B cell (primary cell): ENCODE data around the gene MAP4K1. TPM values are rescaled to one million over a fixed set of nuclear protein-coding genes. Genes with fewer than 3 reads are reported as not detected.

ENCODE experiments used
- ATAC-seq: fragments of 200-7000 bp; cut with Tn5 transposase; one replicate; pipeline ENCODE4 v1.10.0; 2021; ENCODE audit warnings: low read depth, mild to moderate bottlenecking, moderate number of reproducible peaks, moderate library complexity
- CTCF ChIA-PET: fragments of 350-600 bp; sonication (Branson Sonifier 250); formaldehyde crosslinking; loops from one replicate; lab custom pipeline; 2021; ENCODE audit warnings: antibody characterized with exemption, inconsistent platforms; lab: Charles Lee
- POLR2A ChIA-PET: fragments of 350-600 bp; sonication (Branson Sonifier 250); formaldehyde crosslinking; loops from one replicate; lab custom pipeline; 2021; ENCODE audit warnings: antibody characterized with exemption; lab: Charles Lee
- DNase-seq: peaks from one replicate; pipeline ENCODE4 v3.0.0; 2013
- H2AFZ ChIP-seq: 2 replicates; pipeline ENCODE4 v1.6.1; 2012; ENCODE audit warnings: mild to moderate bottlenecking, low read depth, low read length; ENCODE audit not compliant: insufficient read depth, poor library complexity, severe bottlenecking
- H3K27ac ChIP-seq, 2 donors: 1 replicate in 1 of 2; 2 replicates in 1 of 2; pipeline ENCODE4 v1.5.1; 2012 to 2013; ENCODE audit warnings: low read length in 2 of 2, mild to moderate bottlenecking in 2 of 2, moderate library complexity in 1 of 2
- H3K27me3 ChIP-seq, 4 experiments: fragments of 200-600 bp in 1 of 4; sonication (generic) in 1 of 4; replicated peaks in 1 of 4; 1 replicate in 2 of 4; 2 replicates in 2 of 4; pipeline versions ENCODE4 v1.6.1 to v1.7.0; 2013 to 2016; ENCODE audit warnings: low read length in 3 of 4, mild to moderate bottlenecking in 2 of 4, mixed read lengths in 1 of 4, moderate library complexity in 1 of 4; ENCODE audit not compliant: insufficient read depth in 4 of 4, control insufficient read depth in 3 of 4; ENCODE audit errors: control extremely low read depth in 1 of 4
- H3K36me3 ChIP-seq, 2 experiments: replicated peaks in 1 of 2; 1 replicate in 1 of 2; 2 replicates in 1 of 2; pipeline versions ENCODE4 v1.6.1 to v1.7.1; 2013; ENCODE audit warnings: low read length in 1 of 2; ENCODE audit not compliant: insufficient read depth in 2 of 2, control insufficient read depth in 1 of 2; ENCODE audit errors: control extremely low read depth in 1 of 2, extremely low read depth in 1 of 2
- H3K4me1 ChIP-seq, 2 donors: fragments of 200-600 bp in 1 of 2; sonication (generic) in 1 of 2; 1 replicate in 1 of 2; 2 replicates in 1 of 2; pipeline versions ENCODE4 v1.5.1 to v1.6.1; 2013 to 2017; ENCODE audit warnings: low read length in 2 of 2; ENCODE audit not compliant: control insufficient read depth in 2 of 2, insufficient read depth in 2 of 2
- H3K4me2 ChIP-seq: replicated peaks from 2 replicates; pipeline ENCODE3; 2012; ENCODE audit warnings: mild to moderate bottlenecking, low read depth, low read length; ENCODE audit not compliant: poor library complexity, severe bottlenecking
- H3K4me3 ChIP-seq, 5 experiments: fragments of 200-600 bp in 1 of 5; sonication (generic) in 1 of 5; 1 replicate in 3 of 5; 2 replicates in 2 of 5; pipeline versions ENCODE4 v1.5.1 to v1.7.0; 2011 to 2016; ENCODE audit warnings: low read length in 4 of 5, mild to moderate bottlenecking in 4 of 5, low read depth in 2 of 5, control low read depth in 1 of 5, moderate library complexity in 1 of 5; ENCODE audit not compliant: insufficient read depth in 1 of 5; ENCODE audit errors: control extremely low read depth in 1 of 5, extremely low read depth in 1 of 5
- H3K79me2 ChIP-seq: fragments of 200-600 bp; sonication (generic); one replicate; pipeline ENCODE4 v1.6.0; 2016; ENCODE audit warnings: low read length; ENCODE audit not compliant: control insufficient read depth, insufficient read depth
- H3K9ac ChIP-seq: fragments of 200-600 bp; sonication (generic); 2 replicates; pipeline ENCODE4 v1.6.1; 2017; ENCODE audit warnings: mild to moderate bottlenecking, low read length, moderate library complexity
- H3K9me3 ChIP-seq, 3 donors: one replicate each; pipeline versions ENCODE4 v1.6.1 to v1.7.1; 2013; ENCODE audit warnings: low read length in 2 of 3; ENCODE audit not compliant: control insufficient read depth in 2 of 3, insufficient read depth in 1 of 3; ENCODE audit errors: control extremely low read depth in 1 of 3
- H4K20me1 ChIP-seq: 2 replicates; pipeline ENCODE4 v1.6.0; 2012; ENCODE audit warnings: mild to moderate bottlenecking, low read length; ENCODE audit not compliant: insufficient read depth, control insufficient read depth, poor library complexity, severe bottlenecking
- H3K27ac Mint-ChIP-seq: one replicate; pipeline ENCODE4 v1.8.0; 2021; ENCODE audit warnings: mixed read lengths
- H3K27me3 Mint-ChIP-seq: one replicate; pipeline ENCODE4 v1.8.0; 2021; ENCODE audit warnings: mixed read lengths
- H3K4me1 Mint-ChIP-seq: one replicate; pipeline ENCODE4 v1.8.0; 2021; ENCODE audit warnings: mixed read lengths
- H3K4me3 Mint-ChIP-seq: one replicate; pipeline ENCODE4 v1.8.0; 2021; ENCODE audit warnings: mixed read lengths
- H3K9me3 Mint-ChIP-seq: one replicate; pipeline ENCODE4 v1.8.0; 2022; ENCODE audit warnings: mixed read lengths; ENCODE audit not compliant: insufficient read depth
- CTCF ChIP-seq: fragments of 200-600 bp; IDR thresholded peaks from one replicate; pipeline ENCODE4 v1.8.0; 2022; ENCODE audit warnings: antibody characterized with exemption, mild to moderate bottlenecking
- EZH2 ChIP-seq: IDR thresholded peaks from 2 replicates; pipeline ENCODE4 v1.6.1; 2012; ENCODE audit warnings: borderline replicate concordance, low read depth, mild to moderate bottlenecking, moderate library complexity, low read length; ENCODE audit not compliant: insufficient read depth, poor library complexity, severe bottlenecking
- WGBS: methylation state at CpG from one replicate; pipeline ENCODE4 v1.1.5; 2013; ENCODE audit warnings: missing lambda C conversion rate; ENCODE audit not compliant: insufficient coverage; 5-methylcytosine and 5-hydroxymethylcytosine counted together
- intact Hi-C: fragments of 100-400 bp; cut with micrococcal nuclease; formaldehyde crosslinking; loops from one replicate; pipeline ENCODE4 v1.10.0; 2022
- polyA plus RNA-seq: library from polyadenylated mRNA; depleted of rRNA; stranded (reverse); fragments of >200 nt; gene quantifications from 2 replicates; pipeline ENCODE4 v1.2.3, GENCODE V29; 2012
- total RNA-seq, 2 donors: library from RNA; stranded (reverse); fragments of 120-200 nt in 1 of 2; gene quantifications; 1 replicate in 1 of 2; 2 replicates in 1 of 2; pipeline versions ENCODE4 v1.2.3 to v1.2.4, GENCODE V29; 2013 to 2022

MAP4K1 gene
- total and polyA plus RNA-seq, 2 donors (not counting 1 experiment from before 2014, with no cell fraction given) = 291 to 415 TPM

GRCh38 chr19:38629568-38629967, 11.8 kb upstream of the MAP4K1 start:
- H3K9me3 Mint-ChIP-seq = no peaks in the 10 kb centered on the region
- Histone ChIP-seq H3K27me3 (no peaks in the 10 kb centered on the region), H3K4me2 (no peak overlapping the region), H3K4me1 (no peaks in the 10 kb centered on the region), H3K79me2 (peaks cover 5% of the 10 kb centered on the region), H3K4me3 (no peak overlapping the region), H4K20me1 (no peaks in the 10 kb centered on the region), H3K9me3 (no peaks in the 10 kb centered on the region), H3K9ac (no peak overlapping the region), H3K27ac (no peak overlapping the region), H2AFZ (no peak overlapping the region), H3K36me3 (peaks cover 2 to 60% of the 10 kb centered on the region in 2 experiments)
- WGBS = 95% methylated on average over 4 of the region's 6 CpGs
- POLR2A ChIA-PET = no interaction called here
- H3K27me3 Mint-ChIP-seq = no peaks in the 10 kb centered on the region
- DNase-seq = no peak
- no peak for TF ChIP-seq EZH2
- TF ChIP-seq CTCF = no peak
- intact Hi-C loops = no loop called here
- ATAC-seq = no peak
- H3K4me3 Mint-ChIP-seq = no peak overlapping the region
- H3K27ac Mint-ChIP-seq = peak overlapping the region; percentile 7
- CTCF ChIA-PET = interaction anchor here (0.7 to 1.1 kb wide), 2 partner anchors 61 to 225 kb away, joined by 3 to 4 read pairs; no protein-coding TSS in a partner anchor
- H3K4me1 Mint-ChIP-seq = peaks cover 2% of the 10 kb centered on the region

GRCh38 chr19:38626401-38626800, 8.6 kb upstream of the MAP4K1 start:
- Histone ChIP-seq H3K79me2 (peaks cover 13% of the 10 kb centered on the region), H3K9ac (no peak overlapping the region), H4K20me1 (peaks cover 6% of the 10 kb centered on the region), H3K4me3 (no peak overlapping the region), H3K27ac (no peak overlapping the region), H3K27me3 (no peaks in the 10 kb centered on the region), H3K36me3 (peaks cover 1 to 71% of the 10 kb centered on the region in 2 experiments), H3K4me2 (no peak overlapping the region), H3K9me3 (no peaks in the 10 kb centered on the region), H3K4me1 (no peaks in the 10 kb centered on the region), H2AFZ (no peak overlapping the region)
- no peak for ATAC-seq
- Mint-ChIP-seq H3K27me3 (no peaks in the 10 kb centered on the region), H3K4me1 (no peaks in the 10 kb centered on the region), H3K27ac (no peak overlapping the region), H3K9me3 (no peaks in the 10 kb centered on the region), H3K4me3 (no peak overlapping the region)
- no peak for DNase-seq
- TF ChIP-seq EZH2 (no peak), CTCF (no peak)
- intact Hi-C loops = no loop called here
- ChIA-PET CTCF (no interaction called here), POLR2A (no interaction called here)
- WGBS = 100% methylated on average over 3 of the region's 4 CpGs
